Measurements from ENCODE around the gene IGFL1. TPM values are rescaled to one million over a fixed set of nuclear protein-coding genes. Genes with fewer than 3 reads are reported as not detected.

IGFL1 gene
- total and polyA plus RNA-seq, 8 donors, result 0.50 to 0.88 TPM; not detected in 6

- H3K4me3 ChIP-seq, result no peak overlapping the region
- intact Hi-C loops (cut with DNase I; ENCODE audit: low total_unique reads), result no loop called here
- TF ChIP-seq POLR2A (IDR thresholded peaks at IDR 0.05) (no peak), POLR2AphosphoS5 (IDR thresholded peaks at IDR 0.05) (no peak), CTCF (IDR thresholded peaks at IDR 0.05) (no peak), EP300 (IDR thresholded peaks at IDR 0.05) (no peak)
- H3K4me1 ChIP-seq, result peaks cover 0 to 7% (median 0%) of the 10 kb centered on the region in 4 donors
- DNase-seq, result no peak
- peaks cover 0 to 36% (median 15%) of the 10 kb centered on the region in 3 donors for H3K27me3 ChIP-seq
- H3K36me3 ChIP-seq, result no peaks in the 10 kb centered on the region
- H3K9me3 ChIP-seq, result no peaks in the 10 kb centered on the region
- WGBS, 5 donors, result 48 to 67% (median 65%) methylated on average over 8 of the region's 8 CpGs
- no peak overlapping the region for H3K27ac ChIP-seq
Measured at GRCh38 chr19:46196410-46197124, 33.0 kb upstream of the IGFL1 start.

DNA sequence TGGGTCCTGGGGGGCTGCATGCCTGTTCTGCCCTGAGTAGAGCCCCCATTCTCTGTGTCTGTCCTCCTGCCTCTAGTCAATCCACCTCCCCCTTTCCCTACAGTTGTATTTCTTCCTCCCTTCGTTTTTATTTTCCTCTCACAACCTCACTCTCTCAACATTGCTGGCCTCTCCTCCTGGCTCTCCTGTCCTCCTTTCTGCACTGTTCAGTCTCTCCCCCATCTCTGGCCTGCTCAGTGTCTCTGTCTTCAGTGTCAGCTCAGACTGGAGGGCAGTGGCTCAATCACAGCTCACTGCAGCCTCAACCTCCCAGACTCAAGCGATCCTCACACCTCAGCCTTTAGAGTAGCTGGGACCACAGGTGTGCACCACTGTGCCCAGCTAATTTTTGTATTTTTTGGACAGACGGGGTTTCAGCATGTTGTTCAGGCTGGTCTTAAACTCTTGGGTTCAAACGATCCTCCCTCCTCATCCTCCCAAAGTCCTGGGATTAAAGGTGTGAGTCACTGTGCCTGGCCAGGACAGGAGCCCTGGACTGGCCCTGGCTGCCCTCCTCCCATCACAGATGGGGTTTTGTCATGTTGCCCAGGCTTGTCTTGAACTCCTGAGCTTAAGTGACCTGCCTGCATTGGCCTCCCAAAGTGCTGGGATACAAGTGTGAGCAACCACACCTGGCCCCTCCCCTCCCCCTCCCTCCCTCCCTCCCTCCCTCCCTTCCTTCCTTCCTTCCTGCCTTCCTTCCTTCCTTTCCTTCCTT, 32.0 kb upstream of the IGFL1 start:
- intact Hi-C loops (cut with DNase I; ENCODE audit: low total_unique reads), result no loop called here
- TF ChIP-seq POLR2A (IDR thresholded peaks at IDR 0.05) (no peak), EP300 (IDR thresholded peaks at IDR 0.05) (no peak), CTCF (IDR thresholded peaks at IDR 0.05) (no peak), POLR2AphosphoS5 (IDR thresholded peaks at IDR 0.05) (no peak)
- no peak for DNase-seq

GRCh38 chr19:46198756-46199155, 30.8 kb upstream of the IGFL1 start:
- 55 to 77% (median 67%) methylated on average over 3 of the region's 3 CpGs for WGBS, 5 donors
- no peak overlapping the region for H3K4me3 ChIP-seq
- H3K9me3 ChIP-seq, result no peaks in the 10 kb centered on the region
- intact Hi-C loops (cut with DNase I; ENCODE audit: low total_unique reads), result no loop called here
- DNase-seq, result no peak
- TF ChIP-seq CTCF (IDR thresholded peaks at IDR 0.05) (no peak), POLR2AphosphoS5 (IDR thresholded peaks at IDR 0.05) (no peak)
- peaks cover 0 to 36% (median 10%) of the 10 kb centered on the region in 3 donors for H3K27me3 ChIP-seq
- H3K4me1 ChIP-seq, result peaks cover 0 to 7% (median 0%) of the 10 kb centered on the region in 4 donors
- no peak overlapping the region for H3K27ac ChIP-seq
- no peaks in the 10 kb centered on the region for H3K36me3 ChIP-seq

More for the DNA sequence above, 32.0 kb upstream of the IGFL1 start:
- H3K9me3 ChIP-seq, result no peaks in the 10 kb centered on the region
- H3K4me3 ChIP-seq, result no peak overlapping the region
- H3K4me1 ChIP-seq, result peaks cover 0 to 7% (median 0%) of the 10 kb centered on the region in 4 donors
- no peaks in the 10 kb centered on the region for H3K36me3 ChIP-seq
- WGBS, 5 donors, result 61 to 74% (median 69%) methylated on average over 4 of the region's 4 CpGs
- no peak overlapping the region for H3K27ac ChIP-seq
- peaks cover 0 to 36% (median 15%) of the 10 kb centered on the region in 3 donors for H3K27me3 ChIP-seq

DNA sequence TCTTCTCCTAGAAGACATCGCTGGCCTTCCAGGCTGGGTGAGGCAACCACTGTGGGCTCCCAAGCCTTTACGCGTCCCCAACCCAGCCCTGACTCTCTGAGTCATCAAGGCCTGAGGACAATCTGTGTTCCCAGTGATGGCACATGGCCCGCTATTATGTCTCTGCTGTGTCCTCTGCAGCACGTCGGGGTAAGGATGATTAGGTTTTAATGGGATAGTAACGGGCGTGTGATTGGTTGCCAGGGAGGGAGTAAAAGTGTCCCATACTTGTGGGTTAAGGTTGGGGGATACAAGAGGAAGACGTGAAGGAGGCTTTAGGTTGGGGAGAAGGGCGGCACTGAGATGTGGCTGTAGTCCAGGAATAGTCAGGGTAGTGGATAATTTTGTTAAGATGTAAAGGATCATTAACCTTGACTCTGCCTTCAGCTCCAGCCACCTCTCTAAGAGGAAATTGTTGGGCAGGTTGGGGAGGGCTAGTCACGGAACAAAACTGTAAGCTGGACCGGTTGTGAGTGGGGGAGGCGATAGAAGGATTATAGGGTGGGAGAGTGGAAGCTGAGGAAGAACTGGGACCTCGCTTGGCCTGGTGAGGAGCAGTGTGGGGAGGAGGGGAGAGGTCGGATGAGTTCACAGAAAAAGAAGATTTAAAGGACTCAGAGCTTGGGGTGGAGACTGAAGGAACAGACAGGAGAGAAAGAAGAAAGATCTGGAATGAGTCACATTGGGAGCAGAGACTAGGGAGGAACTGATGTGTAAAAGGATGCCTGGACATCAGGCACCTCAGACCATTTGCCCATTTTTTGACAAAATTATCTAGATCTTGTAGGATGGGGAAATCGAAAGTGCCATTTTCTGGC, 27.9 kb upstream of the IGFL1 start:
- H3K27me3 ChIP-seq, result peaks cover 0 to 18% (median 6%) of the 10 kb centered on the region in 3 donors
- no peak for TF ChIP-seq POLR2A (IDR thresholded peaks at IDR 0.05)
- no peak for TF ChIP-seq EP300 (IDR thresholded peaks at IDR 0.05)
- no peak for TF ChIP-seq CTCF (IDR thresholded peaks at IDR 0.05)
- no peak for TF ChIP-seq POLR2AphosphoS5 (IDR thresholded peaks at IDR 0.05)
- H3K4me3 ChIP-seq, result no peak overlapping the region
- no peaks in the 10 kb centered on the region for H3K36me3 ChIP-seq
- DNase-seq, result no peak
- no peaks in the 10 kb centered on the region for H3K9me3 ChIP-seq
- no peak overlapping the region for H3K27ac ChIP-seq
- H3K4me1 ChIP-seq, result no peaks in the 10 kb centered on the region
- WGBS, 5 donors, result 75 to 80% (median 78%) methylated on average over 16 of the region's 16 CpGs
- intact Hi-C loops (cut with DNase I; ENCODE audit: low total_unique reads), result no loop called here

All from stomach (tissue), 9 donors.